Activated CD4-positive, alpha-beta T cell treated with anti-CD3 and anti-CD28 coated beads, Interleukin-2, amount 10 ng/mL, durations not matched to agents 24 days and 14 days (primary cell): ENCODE data around the gene NXPH1. TPM values are rescaled to one million over a fixed set of nuclear protein-coding genes. Genes with fewer than 3 reads are reported as not detected.

Experiments used
- DNase-seq: peaks from one replicate; pipeline ENCODE4 v3.0.0; 2022
- H3K27ac Mint-ChIP-seq: one replicate; pipeline ENCODE4 v1.8.0; 2022; ENCODE audit warnings: mild to moderate bottlenecking, mixed read lengths
- H3K27me3 Mint-ChIP-seq: one replicate; pipeline ENCODE4 v1.8.0; 2022; ENCODE audit warnings: mixed read lengths
- H3K36me3 Mint-ChIP-seq: one replicate; pipeline ENCODE4 v1.8.0; 2022; ENCODE audit warnings: low read depth, mild to moderate bottlenecking, mixed read lengths
- H3K4me1 Mint-ChIP-seq: one replicate; pipeline ENCODE4 v1.8.0; 2021; ENCODE audit warnings: mixed read lengths
- H3K4me3 Mint-ChIP-seq: one replicate; pipeline ENCODE4 v1.8.0; 2022; ENCODE audit warnings: mild to moderate bottlenecking, moderate library complexity, mixed read lengths
- H3K9me3 Mint-ChIP-seq: one replicate; pipeline ENCODE4 v1.8.0; 2021; ENCODE audit warnings: mixed read lengths
- intact Hi-C: fragments of 100-400 bp; cut with micrococcal nuclease; formaldehyde crosslinking; loops from one replicate; pipeline ENCODE4 v1.15.1; 2023
- total RNA-seq: library from RNA; stranded (reverse); gene quantifications from 2 replicates; pipeline ENCODE4 v1.2.3, GENCODE V29; 2022

NXPH1 gene
- total RNA-seq, 1 donor from 2014 or later, result not detected

DNA sequence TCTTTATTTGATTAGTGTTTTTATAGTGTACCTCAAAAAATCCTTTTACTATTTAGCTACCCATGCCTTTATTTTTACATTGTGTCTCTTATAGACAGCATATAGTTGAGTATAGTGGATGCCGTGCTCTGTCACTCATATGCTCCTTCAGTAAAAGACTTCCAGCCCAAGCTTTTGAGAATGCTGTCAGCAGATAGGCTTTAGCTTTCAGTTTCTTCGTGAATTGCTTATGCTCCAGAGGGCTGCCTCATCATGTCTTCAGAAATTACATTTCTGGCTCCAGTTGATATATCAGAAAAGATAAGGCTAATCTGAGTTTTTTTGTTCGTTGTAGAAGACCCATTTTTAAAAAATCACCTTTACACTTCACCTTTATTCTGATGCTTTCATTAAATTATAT, 332.0 kb downstream of the NXPH1 start:
- Mint-ChIP-seq H3K9me3 (no peaks in the 10 kb centered on the region), H3K4me3 (no peak overlapping the region), H3K27me3 (no peaks in the 10 kb centered on the region), H3K27ac (no peak overlapping the region), H3K36me3 (no peaks in the 10 kb centered on the region), H3K4me1 (no peaks in the 10 kb centered on the region)
- intact Hi-C loops, result no loop called here
- no peak for DNase-seq

GRCh38 chr7:8773518-8773917, 340.1 kb downstream of the NXPH1 start:
- DNase-seq, result no peak
- H3K9me3 Mint-ChIP-seq, result no peaks in the 10 kb centered on the region
- H3K36me3 Mint-ChIP-seq, result no peaks in the 10 kb centered on the region
- intact Hi-C loops, result no loop called here
- H3K4me1 Mint-ChIP-seq, result no peaks in the 10 kb centered on the region
- H3K27ac Mint-ChIP-seq, result no peak overlapping the region
- H3K4me3 Mint-ChIP-seq, result no peak overlapping the region
- H3K27me3 Mint-ChIP-seq, result no peaks in the 10 kb centered on the region

- DNase-seq, result no peak
- intact Hi-C loops, result no loop called here
- Mint-ChIP-seq H3K4me3 (no peak overlapping the region), H3K27ac (no peak overlapping the region), H3K36me3 (no peaks in the 10 kb centered on the region), H3K27me3 (no peaks in the 10 kb centered on the region), H3K9me3 (no peaks in the 10 kb centered on the region), H3K4me1 (no peaks in the 10 kb centered on the region)
These were observed 345.1 kb downstream of the NXPH1 start for GRCh38 chr7:8778459-8778858.

DNA sequence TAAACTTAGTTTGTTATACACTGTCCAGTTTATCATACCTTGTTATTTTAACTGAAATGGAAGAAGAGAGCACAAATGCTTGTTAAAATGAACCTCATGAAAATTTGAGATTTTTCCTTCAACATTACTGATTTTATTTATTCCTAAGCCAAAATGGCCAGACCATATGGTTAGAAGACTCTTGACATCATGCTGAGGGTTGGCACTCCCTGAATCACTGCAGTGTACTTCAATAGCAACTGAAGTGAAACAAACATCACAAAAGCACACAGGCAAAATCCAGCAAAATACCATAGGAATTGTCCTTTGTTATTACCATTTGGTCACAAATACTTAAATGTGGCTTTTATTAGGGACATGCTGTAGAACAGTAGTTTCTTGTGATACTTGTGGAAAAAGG, 347.8 kb downstream of the NXPH1 start:
- no peak overlapping the region for H3K4me3 Mint-ChIP-seq
- intact Hi-C loops, result no loop called here
- no peaks in the 10 kb centered on the region for H3K9me3 Mint-ChIP-seq

DNA sequence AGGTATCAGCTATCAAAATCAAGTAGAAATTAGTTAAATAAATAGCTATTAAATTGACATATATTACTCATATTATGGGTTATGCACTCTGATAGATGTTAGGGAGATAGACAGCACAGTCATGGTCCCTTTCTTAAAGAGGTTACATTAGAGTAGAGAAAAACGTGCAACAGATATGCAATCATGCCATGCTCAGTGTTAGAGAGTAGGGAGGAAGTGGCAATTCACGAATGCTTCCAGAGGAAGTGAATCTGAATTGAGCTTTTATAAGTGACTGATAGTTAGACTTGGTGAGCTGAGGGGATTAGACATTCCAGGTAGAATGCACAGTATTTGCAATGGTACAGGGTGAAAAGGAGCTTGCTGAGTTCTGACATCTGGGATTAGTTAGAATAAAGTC, 349.8 kb downstream of the NXPH1 start:
- no peak overlapping the region for H3K27ac Mint-ChIP-seq
- H3K4me3 Mint-ChIP-seq, result no peak overlapping the region
- H3K27me3 Mint-ChIP-seq, result no peaks in the 10 kb centered on the region
- H3K4me1 Mint-ChIP-seq, result no peaks in the 10 kb centered on the region
- no peaks in the 10 kb centered on the region for H3K9me3 Mint-ChIP-seq
- no peaks in the 10 kb centered on the region for H3K36me3 Mint-ChIP-seq
- intact Hi-C loops, result no loop called here
- DNase-seq, result no peak

More for the DNA sequence above, 347.8 kb downstream of the NXPH1 start:
- Mint-ChIP-seq H3K36me3 (no peaks in the 10 kb centered on the region), H3K27ac (no peak overlapping the region), H3K4me1 (no peaks in the 10 kb centered on the region), H3K27me3 (no peaks in the 10 kb centered on the region)
- DNase-seq, result no peak

GRCh38 chr7:8785081-8785480, 351.7 kb downstream of the NXPH1 start:
- no peaks in the 10 kb centered on the region for H3K4me1 Mint-ChIP-seq
- no peaks in the 10 kb centered on the region for H3K27me3 Mint-ChIP-seq
- no peak overlapping the region for H3K27ac Mint-ChIP-seq
- H3K36me3 Mint-ChIP-seq, result no peaks in the 10 kb centered on the region
- H3K4me3 Mint-ChIP-seq, result no peak overlapping the region
- DNase-seq, result no peak
- no peaks in the 10 kb centered on the region for H3K9me3 Mint-ChIP-seq
- intact Hi-C loops, result no loop called here

GRCh38 chr7:8800986-8801385, 367.6 kb downstream of the NXPH1 start:
- Mint-ChIP-seq H3K27ac (no peak overlapping the region), H3K4me1 (no peaks in the 10 kb centered on the region), H3K9me3 (peaks cover 5% of the 10 kb centered on the region), H3K27me3 (no peaks in the 10 kb centered on the region), H3K4me3 (no peak overlapping the region), H3K36me3 (no peaks in the 10 kb centered on the region)
- DNase-seq, result no peak
- intact Hi-C loops, result no loop called here

Other genes starting within 250 kb of the NXPH1 start
- 0.62 and 0.72 TPM in 2 replicates for gene ICA1, start 171.4 kb upstream of the NXPH1 start, total RNA-seq